HepG2 (cell line): ENCODE data around the gene GNMT. TPM values are rescaled to one million over a fixed set of nuclear protein-coding genes. Genes with fewer than 3 reads are reported as not detected.

Source experiments
- AFF4 ChIP-seq: sonication (generic); formaldehyde crosslinking; IDR thresholded peaks from 2 replicates; pipeline ENCODE4 v1.4.0; 2020; ENCODE audit warnings: missing genetic modification reagents
- ARID5B ChIP-seq: IDR thresholded peaks from 2 replicates; pipeline ENCODE4 v1.4.0; 2020; ENCODE audit warnings: mild to moderate bottlenecking, missing genetic modification reagents
- ARNT2 ChIP-seq: sonication (generic); formaldehyde crosslinking; IDR thresholded peaks from 2 replicates; pipeline ENCODE4 v1.8.0; 2022; ENCODE audit warnings: mild to moderate bottlenecking, low read depth, missing genetic modification reagents, moderate library complexity
- DZIP1 ChIP-seq: sonication (generic); formaldehyde crosslinking; IDR thresholded peaks from 2 replicates; pipeline ENCODE4 v1.5.0; 2020; ENCODE audit warnings: mild to moderate bottlenecking, missing genetic modification reagents
- ETV6 ChIP-seq: sonication (generic); formaldehyde crosslinking; conservative IDR thresholded peaks from 2 replicates; pipeline ENCODE4 v1.4.0; 2020; ENCODE audit warnings: missing genetic modification reagents
- MTERF4 ChIP-seq: sonication (generic); formaldehyde crosslinking; IDR thresholded peaks from 2 replicates; pipeline ENCODE4 v1.8.0; 2023; ENCODE audit warnings: mild to moderate bottlenecking, missing genetic modification reagents
- YEATS2 ChIP-seq: sonication (generic); formaldehyde crosslinking; IDR thresholded peaks from 2 replicates; pipeline ENCODE4 v1.4.0; 2020; ENCODE audit warnings: missing genetic modification reagents, borderline replicate concordance
- ZBED4 ChIP-seq: sonication (generic); formaldehyde crosslinking; IDR thresholded peaks from 2 replicates; pipeline ENCODE4 v1.4.0; 2020; ENCODE audit warnings: missing genetic modification reagents, borderline replicate concordance
- ZNF850 ChIP-seq: sonication (generic); formaldehyde crosslinking; conservative IDR thresholded peaks from 2 replicates; pipeline ENCODE4 v1.9.0; 2021; ENCODE audit warnings: mild to moderate bottlenecking, missing genetic modification reagents
- polyA plus RNA-seq, 8 experiments: library from polyadenylated mRNA; depleted of rRNA in 3 of 8; stranded (reverse) in 7 of 8; unstranded in 1 of 8; fragments of >200 nt; fragmentation: Illumina TruSeq in 4 of 8; extraction: Trizol in 4 of 8; gene quantifications; 2 replicates each; pipeline versions ENCODE4 v1.2.1 to v1.2.3, GENCODE V29; 2011 to 2016; ENCODE audit warnings: low read depth in 4 of 8, missing spikeins in 1 of 8, mixed read lengths in 1 of 8; ENCODE audit not compliant: insufficient read depth in 1 of 8
- total RNA-seq, 5 experiments: library from RNA; depleted of rRNA; stranded (reverse); fragments of >200 nt; fragmentation: Illumina TruSeq; extraction: Trizol; gene quantifications; 2 replicates each; pipeline ENCODE4 v1.2.3, GENCODE V29; 2016; ENCODE audit warnings: low read depth in 1 of 5

Gene GNMT
- total and polyA plus RNA-seq, 2 of the 13 experiments (the other 11 are each of a cell fraction or from before 2014, with no cell fraction given): 2.8 to 7.0 TPM

DNA sequence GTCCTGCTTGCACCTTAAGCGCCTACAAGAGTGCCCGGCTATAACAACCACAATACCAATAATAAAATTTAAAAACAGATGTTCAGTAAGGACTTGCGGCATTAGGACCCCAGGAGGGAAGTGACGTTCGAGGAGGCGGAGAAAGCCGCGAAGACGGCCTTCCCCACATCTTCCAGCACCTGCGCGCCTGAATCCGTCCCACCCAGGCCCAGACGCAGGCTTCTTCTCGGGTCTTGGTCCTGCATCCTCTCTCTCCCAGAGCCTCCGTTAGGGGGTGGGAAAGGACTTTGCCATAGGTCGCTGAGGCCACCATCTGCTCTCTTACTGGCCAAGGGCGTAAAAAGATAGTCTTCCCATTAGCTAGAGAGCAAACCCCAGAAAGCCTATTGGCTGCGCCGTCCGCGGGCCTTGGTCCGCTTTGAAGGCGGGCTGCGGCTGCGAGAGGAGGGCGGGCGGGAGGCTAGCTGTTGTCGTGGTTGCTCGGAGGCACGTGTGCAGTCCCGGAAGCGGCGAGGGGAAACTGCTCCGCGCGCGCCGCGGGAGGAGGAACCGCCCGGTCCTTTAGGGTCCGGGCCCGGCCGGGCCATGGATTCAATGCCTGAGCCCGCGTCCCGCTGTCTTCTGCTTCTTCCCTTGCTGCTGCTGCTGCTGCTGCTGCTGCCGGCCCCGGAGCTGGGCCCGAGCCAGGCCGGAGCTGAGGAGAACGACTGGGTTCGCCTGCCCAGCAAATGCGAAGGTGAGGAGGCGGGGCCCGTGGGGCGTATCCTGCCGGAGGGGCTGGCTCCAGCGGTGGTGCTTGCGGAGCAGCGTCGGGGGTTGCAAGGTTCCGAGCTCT is 31.4 kb upstream of the GNMT start, which contains the start of gene CNPY3 (continued):
- TF ChIP-seq DZIP1 (CRISPR knock-in tag) (peak; percentile 84; the same call in 1 of the 2 replicates), AFF4 (CRISPR knock-in tag) (no peak), ARNT2 (CRISPR knock-in tag) (peak; percentile 100), ARID5B (CRISPR knock-in tag) (peak; percentile 80), MTERF4 (CRISPR knock-in tag) (peak; percentile 80; the same call in 1 of the 2 replicates), ETV6 (CRISPR knock-in tag) (peak; percentile 96), YEATS2 (CRISPR knock-in tag) (peak; percentile 83), ZBED4 (peak; percentile 94), ZNF850 (CRISPR knock-in tag) (peak; percentile 76; the same call in 1 of the 2 replicates)
